Measurements from ENCODE around the gene ATAD3A.
"Not testable (repeated sequence)": the region's sequence is repeated elsewhere in the genome, so short reads cannot be mapped to it uniquely, and the experiment has no call there.

ATAD3A gene

DNA sequence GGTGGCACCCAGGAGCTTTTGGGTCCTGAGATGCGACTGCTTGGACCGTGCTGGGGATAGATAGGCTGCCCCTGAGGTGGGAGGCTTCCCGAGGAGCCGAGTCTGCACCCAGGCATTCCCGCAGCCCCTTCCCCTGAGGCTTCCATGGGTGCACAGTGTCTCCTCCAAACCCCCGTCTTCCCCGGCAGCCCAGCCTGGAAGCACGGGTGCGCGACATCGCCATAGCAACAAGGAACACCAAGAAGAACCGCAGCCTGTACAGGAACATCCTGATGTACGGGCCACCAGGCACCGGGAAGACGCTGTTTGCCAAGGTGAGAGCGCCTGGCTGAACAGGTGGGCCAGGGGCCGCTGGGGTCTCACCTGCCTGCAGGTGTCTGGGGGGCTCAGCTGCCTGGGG lies 11.7 kb downstream of the ATAD3A start:
- not testable (repeated sequence) for H3K4me3 ChIP-seq (replicated peaks; ENCODE audit: insufficient read depth, low read length); H3K27ac ChIP-seq (replicated peaks); H3K27me3 ChIP-seq (ENCODE audit: insufficient read depth, poor library complexity, severe bottlenecking); DNase-seq (ENCODE audit: low read depth in 1 of 2, low spot score in 1 of 2)

DNA sequence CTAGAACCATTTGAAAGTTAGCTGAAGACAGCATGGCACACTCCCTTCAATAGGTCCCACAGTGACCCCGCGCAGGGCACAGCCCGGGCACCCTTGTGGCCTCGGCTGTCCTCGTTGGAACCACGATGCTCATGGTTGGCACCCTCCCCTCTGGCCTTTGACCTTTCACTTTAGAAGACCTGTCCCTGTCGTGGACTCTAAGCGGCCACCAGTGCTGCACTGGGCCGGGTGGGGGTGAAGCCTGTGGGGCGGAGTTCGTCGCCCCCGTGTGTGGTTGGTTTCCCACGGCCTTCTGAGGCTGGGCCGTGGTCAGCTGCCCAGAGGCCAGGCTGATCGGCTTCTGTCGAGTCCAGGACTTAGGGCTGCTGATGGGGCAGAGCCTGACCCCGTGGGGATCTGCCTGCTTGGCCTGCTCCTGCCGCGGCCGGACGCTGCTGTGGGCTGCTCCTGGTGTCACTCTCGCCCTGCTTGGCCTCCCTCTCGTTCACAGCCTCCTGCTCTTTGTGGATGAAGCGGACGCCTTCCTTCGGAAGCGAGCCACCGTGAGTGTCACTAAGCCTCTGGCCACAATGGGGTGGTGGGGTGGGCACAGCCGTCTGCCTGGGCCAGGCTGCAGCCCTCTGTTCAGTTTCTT lies 12.9 kb downstream of the ATAD3A start:
- not testable (repeated sequence) for DNase-seq (ENCODE audit: low read depth in 1 of 2, low spot score in 1 of 2); H3K4me3 ChIP-seq (replicated peaks; ENCODE audit: insufficient read depth, low read length); H3K27ac ChIP-seq (replicated peaks); H3K27me3 ChIP-seq (ENCODE audit: insufficient read depth, poor library complexity, severe bottlenecking)

DNA sequence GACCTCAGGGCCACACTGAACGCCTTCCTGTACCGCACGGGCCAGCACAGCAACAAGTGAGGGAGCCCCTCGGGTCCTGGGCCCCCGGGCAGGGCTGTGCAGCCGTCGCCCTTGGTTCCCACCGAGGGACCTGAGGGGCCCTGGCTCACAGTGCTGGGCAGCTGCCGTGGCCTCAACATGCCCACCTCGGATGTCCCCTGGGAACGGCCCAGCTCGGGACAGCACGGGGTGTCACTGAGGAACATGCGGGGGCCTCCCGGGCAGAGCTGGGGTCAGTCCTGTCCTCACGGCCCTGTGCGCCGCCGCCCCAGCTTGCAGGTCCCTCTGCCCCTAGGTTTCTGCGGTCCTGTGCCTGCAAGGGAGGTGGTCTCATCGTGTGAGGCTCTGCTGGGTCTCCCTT lies 14.5 kb downstream of the ATAD3A start:
- not testable (repeated sequence) for DNase-seq (ENCODE audit: low read depth in 1 of 2, low spot score in 1 of 2); H3K4me3 ChIP-seq (replicated peaks; ENCODE audit: insufficient read depth, low read length); H3K27ac ChIP-seq (replicated peaks); H3K27me3 ChIP-seq (ENCODE audit: insufficient read depth, poor library complexity, severe bottlenecking)

DNA sequence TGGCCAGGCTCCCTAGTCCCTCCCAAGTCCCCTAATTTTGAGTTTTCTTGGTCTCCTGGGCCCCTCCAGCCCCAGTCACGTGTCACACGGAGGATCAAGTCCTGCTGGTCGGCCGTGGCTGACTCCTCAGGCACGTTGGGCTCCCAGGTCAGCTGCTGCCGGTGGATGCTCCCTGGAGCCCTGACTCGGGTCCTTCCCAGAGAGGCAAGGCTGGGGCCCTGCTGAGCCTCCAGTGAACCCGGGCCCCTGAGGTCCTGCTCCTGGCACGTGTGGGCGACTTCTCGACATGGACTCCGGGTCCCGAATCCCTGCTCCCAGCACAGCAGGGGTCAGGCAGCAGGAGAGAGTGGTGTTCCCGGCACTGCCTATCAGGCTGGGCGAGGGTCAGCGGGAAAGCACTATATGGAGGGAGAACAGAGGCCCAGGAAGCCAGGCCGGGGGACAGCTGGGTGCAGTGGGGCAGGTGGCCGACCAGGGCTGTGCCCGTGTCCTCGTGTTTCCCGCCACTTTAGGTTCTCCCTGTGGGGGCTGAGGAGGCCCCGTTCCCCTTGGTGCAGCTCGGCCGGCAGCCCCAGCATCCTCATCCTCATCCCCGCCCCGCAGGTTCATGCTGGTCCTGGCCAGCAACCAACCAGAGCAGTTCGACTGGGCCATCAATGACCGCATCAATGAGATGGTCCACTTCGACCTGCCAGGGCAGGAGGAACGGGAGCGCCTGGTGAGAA lies 15.3 kb downstream of the ATAD3A start:
- Histone ChIP-seq H3K27ac (replicated peaks) (no peak overlapping the region), H3K27me3 (ENCODE audit: insufficient read depth, poor library complexity, severe bottlenecking) (no peaks in the 10 kb centered on the region), H3K4me3 (replicated peaks; ENCODE audit: insufficient read depth, low read length) (no peak overlapping the region)
- TF ChIP-seq, protein P1, sequence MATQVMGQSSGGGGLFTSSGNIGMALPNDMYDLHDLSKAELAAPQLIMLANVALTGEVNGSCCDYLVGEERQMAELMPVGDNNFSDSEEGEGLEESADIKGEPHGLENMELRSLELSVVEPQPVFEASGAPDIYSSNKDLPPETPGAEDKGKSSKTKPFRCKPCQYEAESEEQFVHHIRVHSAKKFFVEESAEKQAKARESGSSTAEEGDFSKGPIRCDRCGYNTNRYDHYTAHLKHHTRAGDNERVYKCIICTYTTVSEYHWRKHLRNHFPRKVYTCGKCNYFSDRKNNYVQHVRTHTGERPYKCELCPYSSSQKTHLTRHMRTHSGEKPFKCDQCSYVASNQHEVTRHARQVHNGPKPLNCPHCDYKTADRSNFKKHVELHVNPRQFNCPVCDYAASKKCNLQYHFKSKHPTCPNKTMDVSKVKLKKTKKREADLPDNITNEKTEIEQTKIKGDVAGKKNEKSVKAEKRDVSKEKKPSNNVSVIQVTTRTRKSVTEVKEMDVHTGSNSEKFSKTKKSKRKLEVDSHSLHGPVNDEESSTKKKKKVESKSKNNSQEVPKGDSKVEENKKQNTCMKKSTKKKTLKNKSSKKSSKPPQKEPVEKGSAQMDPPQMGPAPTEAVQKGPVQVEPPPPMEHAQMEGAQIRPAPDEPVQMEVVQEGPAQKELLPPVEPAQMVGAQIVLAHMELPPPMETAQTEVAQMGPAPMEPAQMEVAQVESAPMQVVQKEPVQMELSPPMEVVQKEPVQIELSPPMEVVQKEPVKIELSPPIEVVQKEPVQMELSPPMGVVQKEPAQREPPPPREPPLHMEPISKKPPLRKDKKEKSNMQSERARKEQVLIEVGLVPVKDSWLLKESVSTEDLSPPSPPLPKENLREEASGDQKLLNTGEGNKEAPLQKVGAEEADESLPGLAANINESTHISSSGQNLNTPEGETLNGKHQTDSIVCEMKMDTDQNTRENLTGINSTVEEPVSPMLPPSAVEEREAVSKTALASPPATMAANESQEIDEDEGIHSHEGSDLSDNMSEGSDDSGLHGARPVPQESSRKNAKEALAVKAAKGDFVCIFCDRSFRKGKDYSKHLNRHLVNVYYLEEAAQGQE (IDR thresholded peaks at IDR 0.05; ENCODE audit: insufficient replicate concordance, low read depth) = no peak
- TF ChIP-seq, protein P2, sequence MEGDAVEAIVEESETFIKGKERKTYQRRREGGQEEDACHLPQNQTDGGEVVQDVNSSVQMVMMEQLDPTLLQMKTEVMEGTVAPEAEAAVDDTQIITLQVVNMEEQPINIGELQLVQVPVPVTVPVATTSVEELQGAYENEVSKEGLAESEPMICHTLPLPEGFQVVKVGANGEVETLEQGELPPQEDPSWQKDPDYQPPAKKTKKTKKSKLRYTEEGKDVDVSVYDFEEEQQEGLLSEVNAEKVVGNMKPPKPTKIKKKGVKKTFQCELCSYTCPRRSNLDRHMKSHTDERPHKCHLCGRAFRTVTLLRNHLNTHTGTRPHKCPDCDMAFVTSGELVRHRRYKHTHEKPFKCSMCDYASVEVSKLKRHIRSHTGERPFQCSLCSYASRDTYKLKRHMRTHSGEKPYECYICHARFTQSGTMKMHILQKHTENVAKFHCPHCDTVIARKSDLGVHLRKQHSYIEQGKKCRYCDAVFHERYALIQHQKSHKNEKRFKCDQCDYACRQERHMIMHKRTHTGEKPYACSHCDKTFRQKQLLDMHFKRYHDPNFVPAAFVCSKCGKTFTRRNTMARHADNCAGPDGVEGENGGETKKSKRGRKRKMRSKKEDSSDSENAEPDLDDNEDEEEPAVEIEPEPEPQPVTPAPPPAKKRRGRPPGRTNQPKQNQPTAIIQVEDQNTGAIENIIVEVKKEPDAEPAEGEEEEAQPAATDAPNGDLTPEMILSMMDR (IDR thresholded peaks at IDR 0.05; ENCODE audit: insufficient read depth, low read length) = no peak
- TF ChIP-seq SPI1 (IDR thresholded peaks at IDR 0.05; ENCODE audit: borderline replicate concordance, low read depth) = no peak
- TF ChIP-seq POLR2AphosphoS5 (IDR thresholded peaks at IDR 0.05; ENCODE audit: low read depth) = no peak
- TF ChIP-seq GABPA (IDR thresholded peaks at IDR 0.05; ENCODE audit: low read depth) = no peak
- no peak for DNase-seq (ENCODE audit: low read depth in 1 of 2, low spot score in 1 of 2)

DNA sequence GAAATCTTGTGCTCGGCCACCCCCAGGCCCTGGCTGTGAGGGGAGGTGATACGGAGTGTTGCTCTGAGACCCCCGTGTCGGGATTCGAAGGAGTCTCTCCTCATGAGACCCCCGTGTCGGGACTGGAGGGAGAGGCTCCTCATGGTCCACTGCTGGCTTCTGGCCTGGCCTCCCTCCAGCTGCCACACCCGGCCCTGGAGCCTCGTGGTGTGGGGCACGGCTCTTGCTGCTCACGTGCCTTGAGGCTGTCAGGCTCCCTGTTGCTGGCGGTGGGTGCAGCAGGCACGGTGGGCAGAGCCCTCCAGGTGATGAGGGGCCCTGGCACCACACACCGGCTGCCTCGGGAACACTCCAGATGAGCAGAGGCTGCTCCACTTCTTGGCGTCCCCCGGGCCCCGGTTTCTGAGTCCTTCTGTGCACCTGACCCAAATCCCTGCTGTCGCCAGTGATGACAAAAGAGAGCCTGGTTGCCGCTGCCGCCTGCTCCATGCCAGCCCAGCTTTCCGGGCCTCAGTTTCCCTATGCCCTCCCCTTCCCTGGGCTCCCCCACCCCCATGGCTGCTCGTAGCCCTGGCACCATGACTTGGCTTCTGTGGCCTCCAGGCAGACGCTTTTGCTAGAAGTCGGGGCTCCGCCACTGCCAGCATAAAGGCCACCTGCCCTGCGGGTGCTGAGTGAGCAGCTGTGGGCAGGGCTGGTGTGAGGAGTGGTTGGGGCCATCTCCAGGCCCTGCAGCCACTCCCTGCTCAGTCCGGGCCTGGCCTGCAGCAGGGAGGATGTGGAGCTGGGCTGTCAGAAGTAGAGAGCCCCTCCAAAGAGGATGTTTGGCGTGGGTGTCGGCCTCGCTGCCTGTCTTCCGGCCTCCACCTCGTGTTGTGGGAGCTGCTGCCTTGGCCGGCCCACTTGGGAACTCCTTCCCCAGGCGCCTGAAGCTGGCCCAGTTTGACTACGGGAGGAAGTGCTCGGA lies 16.6 kb downstream of the ATAD3A start:
- no peak overlapping the region for H3K4me3 ChIP-seq (replicated peaks; ENCODE audit: insufficient read depth, low read length)
- no peak overlapping the region for H3K27ac ChIP-seq (replicated peaks)
- H3K27me3 ChIP-seq (ENCODE audit: insufficient read depth, poor library complexity, severe bottlenecking) = no peaks in the 10 kb centered on the region
- DNase-seq (ENCODE audit: low read depth in 1 of 2, low spot score in 1 of 2) = no peak
- TF ChIP-seq, protein P1 (IDR thresholded peaks at IDR 0.05; ENCODE audit: insufficient replicate concordance, low read depth) = no peak
- TF ChIP-seq SPI1 (IDR thresholded peaks at IDR 0.05; ENCODE audit: borderline replicate concordance, low read depth) (no peak), POLR2AphosphoS5 (IDR thresholded peaks at IDR 0.05; ENCODE audit: low read depth) (no peak), GABPA (IDR thresholded peaks at IDR 0.05; ENCODE audit: low read depth) (no peak)
- TF ChIP-seq, protein P2 (IDR thresholded peaks at IDR 0.05; ENCODE audit: insufficient read depth, low read length) = no peak
